H9 (cell line): ENCODE results near the gene CBFA2T2. TPM values are rescaled to one million over a fixed set of nuclear protein-coding genes. Genes with fewer than 3 reads are reported as not detected.

Experiments
- DNase-seq: peaks from one replicate; pipeline ENCODE4 v3.0.0-alpha.2; 2017
- H2AFZ ChIP-seq: one replicate; pipeline ENCODE4 v1.6.1; 2013; ENCODE audit warnings: mild to moderate bottlenecking, low read length, control low read depth, moderate library complexity
- H2AK5ac ChIP-seq: 2 replicates; pipeline ENCODE4 v1.6.1; 2013; ENCODE audit warnings: low read length, control low read depth, mixed read lengths; ENCODE audit not compliant: insufficient read length
- H2BK120ac ChIP-seq: one replicate; pipeline ENCODE4 v1.6.1; 2013; ENCODE audit warnings: low read depth, mild to moderate bottlenecking, low read length, control low read depth, inconsistent platforms; ENCODE audit not compliant: poor library complexity, severe bottlenecking
- H2BK12ac ChIP-seq: 2 replicates; pipeline ENCODE4 v1.6.1; 2013; ENCODE audit warnings: low read length, control low read depth, mixed read lengths, low read depth; ENCODE audit not compliant: insufficient read length
- H2BK15ac ChIP-seq: 2 replicates; pipeline ENCODE4 v1.6.1; 2013; ENCODE audit warnings: low read depth, low read length, control low read depth
- H2BK20ac ChIP-seq: one replicate; pipeline ENCODE4 v1.6.1; 2013; ENCODE audit warnings: low read depth, mild to moderate bottlenecking, low read length, control low read depth, inconsistent platforms; ENCODE audit not compliant: poor library complexity, severe bottlenecking
- H2BK5ac ChIP-seq: 2 replicates; pipeline ENCODE4 v1.6.1; 2013; ENCODE audit warnings: low read length, control low read depth, mixed read lengths; ENCODE audit not compliant: insufficient read length
- H3K14ac ChIP-seq: 2 replicates; pipeline ENCODE4 v1.6.1; 2013; ENCODE audit warnings: low read length, control low read depth; ENCODE audit not compliant: insufficient read depth
- H3K18ac ChIP-seq: 2 replicates; pipeline ENCODE4 v1.6.1; 2013; ENCODE audit warnings: low read depth, mild to moderate bottlenecking, mixed read lengths, low read length, control low read depth; ENCODE audit not compliant: insufficient read length
- H3K23ac ChIP-seq: 2 replicates; pipeline ENCODE4 v1.6.1; 2013; ENCODE audit warnings: low read length, control low read depth, mixed read lengths, low read depth; ENCODE audit not compliant: insufficient read length
- H3K23me2 ChIP-seq: 2 replicates; pipeline ENCODE4 v1.6.1; 2013; ENCODE audit warnings: low read depth, mild to moderate bottlenecking, mixed read lengths, low read length, control low read depth; ENCODE audit not compliant: insufficient read length, poor library complexity, severe bottlenecking
- H3K27ac ChIP-seq: 2 replicates; pipeline ENCODE4 v1.5.1; 2013; ENCODE audit warnings: low read length, control low read depth, mixed read lengths, low read depth; ENCODE audit not compliant: insufficient read length
- H3K27me3 ChIP-seq: 2 replicates; pipeline ENCODE4 v1.6.1; 2013; ENCODE audit warnings: low read length, control low read depth, inconsistent platforms; ENCODE audit not compliant: insufficient read depth
- H3K4ac ChIP-seq: 2 replicates; pipeline ENCODE4 v1.6.1; 2013; ENCODE audit warnings: low read depth, mild to moderate bottlenecking, control low read depth, inconsistent platforms, low read length, moderate library complexity
- H3K4me1 ChIP-seq: 2 replicates; pipeline ENCODE4 v1.6.1; 2013; ENCODE audit warnings: low read length, control low read depth, inconsistent platforms; ENCODE audit not compliant: insufficient read depth
- H3K4me2 ChIP-seq: 2 replicates; pipeline ENCODE4 v1.6.1; 2013; ENCODE audit warnings: low read length, control low read depth, mixed read lengths; ENCODE audit not compliant: insufficient read length, insufficient read depth
- H3K56ac ChIP-seq: 2 replicates; pipeline ENCODE4 v1.6.1; 2013; ENCODE audit warnings: low read depth, mild to moderate bottlenecking, mixed read lengths, low read length, control low read depth; ENCODE audit not compliant: insufficient read length
- H3K79me1 ChIP-seq: 2 replicates; pipeline ENCODE4 v1.6.1; 2013; ENCODE audit warnings: low read depth, mild to moderate bottlenecking, moderate library complexity, low read length, control low read depth, inconsistent platforms; ENCODE audit not compliant: insufficient read depth, poor library complexity, severe bottlenecking
- H3K79me2 ChIP-seq: 2 replicates; pipeline ENCODE4 v1.6.1; 2013; ENCODE audit warnings: low read length, control low read depth, inconsistent platforms; ENCODE audit not compliant: insufficient read depth
- H3K9ac ChIP-seq: 2 replicates; pipeline ENCODE4 v1.6.1; 2013; ENCODE audit warnings: low read length, control low read depth, mixed read lengths; ENCODE audit not compliant: insufficient read length; ENCODE audit errors: extremely low read depth
- H3K9me3 ChIP-seq: one replicate; pipeline ENCODE4 v1.6.1; 2013; ENCODE audit warnings: low read depth, low read length, inconsistent platforms; ENCODE audit not compliant: control insufficient read depth
- H3T11ph ChIP-seq: one replicate; pipeline ENCODE4 v1.6.1; 2013; ENCODE audit warnings: mild to moderate bottlenecking, low read length, control low read depth, inconsistent platforms
- H4K20me1 ChIP-seq: one replicate; pipeline ENCODE4 v1.6.1; 2013; ENCODE audit not compliant: control insufficient read depth, insufficient read length, insufficient read depth
- H4K5ac ChIP-seq: 2 replicates; pipeline ENCODE4 v1.6.1; 2013; ENCODE audit warnings: low read depth, mild to moderate bottlenecking, mixed read lengths, low read length, control low read depth; ENCODE audit not compliant: insufficient read length
- H4K8ac ChIP-seq: replicated peaks from 2 replicates; pipeline ENCODE4 v1.6.1; 2013; ENCODE audit warnings: low read length, control low read depth, mixed read lengths, low read depth; ENCODE audit not compliant: insufficient read length
- H4K91ac ChIP-seq: 2 replicates; pipeline ENCODE4 v1.6.1; 2013; ENCODE audit warnings: low read depth, mild to moderate bottlenecking, moderate library complexity, mixed read lengths, low read length, control low read depth; ENCODE audit not compliant: insufficient read length
- H3K27ac Mint-ChIP-seq, 3 experiments: 2 replicates in 2 of 3; 3 replicates in 1 of 3; pipeline ENCODE4 v1.8.0; 2020 to 2021; ENCODE audit warnings: mixed read lengths in 3 of 3, mild to moderate bottlenecking in 1 of 3, moderate library complexity in 1 of 3
- H3K27me3 Mint-ChIP-seq: 2 replicates; pipeline ENCODE4 v1.8.0; 2021; ENCODE audit warnings: low read depth, mild to moderate bottlenecking, moderate library complexity, mixed read lengths
- H3K36me3 Mint-ChIP-seq, 3 experiments: 2 replicates in 2 of 3; 3 replicates in 1 of 3; pipeline ENCODE4 v1.8.0; 2020 to 2021; ENCODE audit warnings: low read depth in 3 of 3, mixed read lengths in 3 of 3; ENCODE audit not compliant: insufficient read depth in 1 of 3
- H3K4me1 Mint-ChIP-seq, 2 experiments: 2 replicates each; pipeline ENCODE4 v1.8.0; 2020; ENCODE audit warnings: mixed read lengths in 2 of 2
- H3K4me3 Mint-ChIP-seq, 2 experiments: 2 replicates in 1 of 2; 3 replicates in 1 of 2; pipeline ENCODE4 v1.8.0; 2020 to 2021; ENCODE audit warnings: mild to moderate bottlenecking in 2 of 2, mixed read lengths in 2 of 2, moderate library complexity in 1 of 2
- H3K9me3 Mint-ChIP-seq, 2 experiments: 2 replicates in 1 of 2; 3 replicates in 1 of 2; pipeline ENCODE4 v1.8.0; 2020; ENCODE audit warnings: mild to moderate bottlenecking in 2 of 2, mixed read lengths in 2 of 2, moderate library complexity in 1 of 2
- WGBS: extraction: QIAGEN DNeasy Blood & Tissue Kit; methylation state at CpG from one replicate; pipeline ENCODE4 v1.1.7; 2013; ENCODE audit warnings: missing lambda C conversion rate, low lambda C conversion rate, mixed read lengths; ENCODE audit not compliant: insufficient read length; ENCODE audit errors: extremely low coverage; 5-methylcytosine and 5-hydroxymethylcytosine counted together
- total RNA-seq: library from RNA; stranded (reverse); gene quantifications from 2 replicates; pipeline ENCODE4 v1.2.1, GENCODE V29; 2021
- TF ChIP-seq, protein P1 (sequence below): fragments of 200-600 bp; sonication (generic); conservative IDR thresholded peaks from 3 replicates; pipeline ENCODE4 v1.8.0; 2021; ENCODE audit warnings: antibody characterized with exemption, mild to moderate bottlenecking

The CBFA2T2 gene
- total RNA-seq, 1 experiment from 2014 or later = 11.2 TPM

DNA sequence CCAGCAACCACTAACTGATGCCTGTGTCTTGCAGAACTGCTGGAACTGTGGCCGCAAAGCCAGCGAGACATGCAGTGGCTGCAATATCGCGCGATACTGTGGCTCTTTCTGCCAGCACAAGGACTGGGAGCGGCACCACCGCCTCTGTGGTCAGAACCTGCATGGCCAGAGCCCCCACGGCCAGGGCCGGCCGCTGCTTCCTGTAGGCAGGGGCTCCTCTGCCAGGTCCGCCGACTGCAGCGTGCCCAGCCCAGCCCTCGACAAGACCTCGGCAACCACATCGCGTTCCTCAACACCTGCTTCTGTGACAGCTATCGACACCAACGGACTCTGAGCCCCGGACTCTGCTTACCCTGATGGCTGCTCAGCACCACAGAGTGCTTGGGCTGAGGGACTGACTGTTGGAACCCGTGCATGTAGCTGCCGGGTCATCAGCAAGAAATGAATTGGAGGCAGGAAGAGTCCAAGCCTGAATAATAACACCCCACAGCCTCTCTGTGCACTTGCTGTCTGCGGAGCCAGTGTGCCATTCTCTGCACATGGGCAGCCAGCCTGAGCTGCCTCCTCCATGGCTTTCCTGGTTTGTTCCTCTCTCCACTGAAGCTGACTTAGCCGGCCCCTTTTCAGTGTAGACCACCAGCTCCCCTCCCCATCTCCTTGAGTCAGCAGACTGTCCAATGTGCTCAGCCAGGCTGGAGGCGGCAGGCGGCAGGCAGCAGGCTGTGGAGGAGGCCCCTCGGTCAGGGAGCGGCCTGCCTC lies 154.6 kb downstream of the CBFA2T2 start:
- peak overlapping the region in 1 of 3 experiments; percentile 62; a peak in 1 of 7 replicates for H3K27ac Mint-ChIP-seq
- Histone ChIP-seq H3K14ac (no peak overlapping the region), H4K20me1 (no peaks in the 10 kb centered on the region), H4K8ac (no peak overlapping the region), H2BK12ac (no peak overlapping the region), H3K18ac (no peak overlapping the region), H2AFZ (no peak overlapping the region), H3K9ac (no peak overlapping the region), H4K5ac (no peak overlapping the region), H3K27ac (no peak overlapping the region), H3K4me1 (no peaks in the 10 kb centered on the region), H3K27me3 (no peaks in the 10 kb centered on the region), H2BK5ac (no peak overlapping the region), H3K79me2 (no peaks in the 10 kb centered on the region), H2BK20ac (no peak overlapping the region), H3K9me3 (no peaks in the 10 kb centered on the region), H4K91ac (no peak overlapping the region), H3T11ph (no peak overlapping the region), H3K23ac (no peak overlapping the region), H2AK5ac (no peak overlapping the region), H3K79me1 (no peaks in the 10 kb centered on the region), H3K23me2 (no peaks in the 10 kb centered on the region), H3K4ac (no peak overlapping the region), H2BK15ac (no peak overlapping the region), H2BK120ac (no peak overlapping the region), H3K56ac (no peak overlapping the region), H3K4me2 (no peak overlapping the region)
- no CpG with 5 or more reads among the region's 28 CpGs for WGBS
- H3K4me1 Mint-ChIP-seq = peaks cover 7 to 9% of the 10 kb centered on the region in 2 experiments
- H3K9me3 Mint-ChIP-seq = no peaks in the 10 kb centered on the region
- no peaks in the 10 kb centered on the region; the same call in 1 of the 2 replicates for H3K27me3 Mint-ChIP-seq
- TF ChIP-seq, protein P1, sequence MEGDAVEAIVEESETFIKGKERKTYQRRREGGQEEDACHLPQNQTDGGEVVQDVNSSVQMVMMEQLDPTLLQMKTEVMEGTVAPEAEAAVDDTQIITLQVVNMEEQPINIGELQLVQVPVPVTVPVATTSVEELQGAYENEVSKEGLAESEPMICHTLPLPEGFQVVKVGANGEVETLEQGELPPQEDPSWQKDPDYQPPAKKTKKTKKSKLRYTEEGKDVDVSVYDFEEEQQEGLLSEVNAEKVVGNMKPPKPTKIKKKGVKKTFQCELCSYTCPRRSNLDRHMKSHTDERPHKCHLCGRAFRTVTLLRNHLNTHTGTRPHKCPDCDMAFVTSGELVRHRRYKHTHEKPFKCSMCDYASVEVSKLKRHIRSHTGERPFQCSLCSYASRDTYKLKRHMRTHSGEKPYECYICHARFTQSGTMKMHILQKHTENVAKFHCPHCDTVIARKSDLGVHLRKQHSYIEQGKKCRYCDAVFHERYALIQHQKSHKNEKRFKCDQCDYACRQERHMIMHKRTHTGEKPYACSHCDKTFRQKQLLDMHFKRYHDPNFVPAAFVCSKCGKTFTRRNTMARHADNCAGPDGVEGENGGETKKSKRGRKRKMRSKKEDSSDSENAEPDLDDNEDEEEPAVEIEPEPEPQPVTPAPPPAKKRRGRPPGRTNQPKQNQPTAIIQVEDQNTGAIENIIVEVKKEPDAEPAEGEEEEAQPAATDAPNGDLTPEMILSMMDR = no peak
- H3K36me3 Mint-ChIP-seq = peaks cover 15 to 58% (median 37%) of the 10 kb centered on the region in 3 experiments; a peak in 6 of 7 replicates
- no peak for DNase-seq
- H3K4me3 Mint-ChIP-seq = no peak overlapping the region
